IPS-18a (cell line): Measurements from ENCODE around the gene FHIP2A.
"Not testable (repeated sequence)": the region's sequence is repeated elsewhere in the genome, so short reads cannot be mapped to it uniquely, and the experiment has no call there.

ENCODE experiments used
- H3K27ac ChIP-seq: one replicate; pipeline ENCODE4 v1.5.1; 2013; ENCODE audit warnings: low read length
- H3K27me3 ChIP-seq: one replicate; pipeline ENCODE4 v1.6.1; 2013; ENCODE audit warnings: mild to moderate bottlenecking, low read length; ENCODE audit not compliant: control insufficient read depth, insufficient read depth
- H3K36me3 ChIP-seq: one replicate; pipeline ENCODE4 v1.6.1; 2013; ENCODE audit warnings: low read depth, low read length; ENCODE audit not compliant: control insufficient read depth
- H3K4me1 ChIP-seq: one replicate; pipeline ENCODE4 v1.6.1; 2013; ENCODE audit warnings: low read depth, low read length; ENCODE audit not compliant: control insufficient read depth
- H3K4me3 ChIP-seq: one replicate; pipeline ENCODE4 v1.5.1; 2013; ENCODE audit warnings: low read length
- H3K9ac ChIP-seq: one replicate; pipeline ENCODE4 v1.6.1; 2013; ENCODE audit warnings: mild to moderate bottlenecking, low read length, moderate library complexity
- H3K9me3 ChIP-seq: one replicate; pipeline ENCODE4 v1.6.1; 2013; ENCODE audit warnings: low read depth, low read length; ENCODE audit not compliant: control insufficient read depth

The FHIP2A gene

DNA sequence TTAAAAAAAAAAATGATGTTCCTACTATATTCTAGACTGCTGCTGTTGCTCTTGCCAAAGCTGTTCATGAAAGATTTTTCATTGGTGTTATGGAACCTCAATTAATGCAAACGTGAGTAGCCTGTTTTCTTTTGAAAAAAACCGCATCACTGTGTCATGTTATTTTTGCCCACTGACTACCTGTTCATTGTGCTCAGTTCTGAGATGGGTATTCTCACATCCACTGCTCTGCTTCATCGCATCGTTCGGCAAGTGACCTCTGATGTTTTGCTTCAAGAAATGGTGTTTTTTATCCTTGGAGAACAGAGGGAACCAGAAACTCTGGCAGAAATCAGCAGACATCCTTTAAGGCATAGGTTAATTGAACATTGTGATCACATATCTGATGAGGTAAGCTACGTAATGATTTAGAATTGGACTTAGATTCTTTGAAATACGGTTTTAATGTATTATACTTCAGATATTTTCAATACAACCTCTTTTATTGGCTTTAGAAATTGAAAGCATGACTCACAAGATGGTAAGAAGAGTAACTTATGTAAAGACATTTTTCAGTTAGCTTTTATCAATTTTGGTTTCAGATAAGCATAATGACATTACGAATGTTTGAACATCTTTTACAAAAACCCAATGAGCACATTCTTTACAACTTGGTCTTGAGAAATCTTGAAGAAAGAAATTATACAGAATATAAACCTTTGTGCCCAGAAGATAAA lies 24.6 kb downstream of the FHIP2A start:
- Histone ChIP-seq H3K9ac (no peak overlapping the region), H3K36me3 (peaks cover 49% of the 10 kb centered on the region), H3K4me1 (no peaks in the 10 kb centered on the region), H3K27ac (no peak overlapping the region), H3K27me3 (no peaks in the 10 kb centered on the region), H3K4me3 (no peak overlapping the region), H3K9me3 (peaks cover 2% of the 10 kb centered on the region)

DNA sequence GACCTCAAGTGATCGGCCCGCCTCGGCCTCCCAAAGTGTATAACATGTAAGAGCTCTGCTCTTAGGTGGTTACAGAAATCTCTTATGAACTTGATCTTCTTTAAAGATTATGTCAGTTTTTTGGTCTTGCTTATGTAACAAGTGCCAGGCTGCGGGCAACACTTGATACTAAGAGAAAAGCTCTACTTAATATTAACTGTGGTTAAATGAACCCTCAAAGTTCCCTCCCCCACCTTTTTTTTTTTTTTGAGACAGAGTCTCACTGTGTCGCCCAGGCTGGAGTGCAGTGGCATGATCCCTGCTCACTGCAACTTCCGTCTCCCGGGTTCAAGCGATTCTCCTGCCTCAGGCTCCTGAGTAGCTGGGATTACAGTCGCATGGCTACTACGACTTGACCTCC lies 25.9 kb downstream of the FHIP2A start:
- not testable (repeated sequence) for H3K27me3 ChIP-seq, H3K4me3 ChIP-seq, H3K4me1 ChIP-seq, H3K9ac ChIP-seq, H3K27ac ChIP-seq, H3K9me3 ChIP-seq
- peaks cover 52% of the 10 kb centered on the region for H3K36me3 ChIP-seq

DNA sequence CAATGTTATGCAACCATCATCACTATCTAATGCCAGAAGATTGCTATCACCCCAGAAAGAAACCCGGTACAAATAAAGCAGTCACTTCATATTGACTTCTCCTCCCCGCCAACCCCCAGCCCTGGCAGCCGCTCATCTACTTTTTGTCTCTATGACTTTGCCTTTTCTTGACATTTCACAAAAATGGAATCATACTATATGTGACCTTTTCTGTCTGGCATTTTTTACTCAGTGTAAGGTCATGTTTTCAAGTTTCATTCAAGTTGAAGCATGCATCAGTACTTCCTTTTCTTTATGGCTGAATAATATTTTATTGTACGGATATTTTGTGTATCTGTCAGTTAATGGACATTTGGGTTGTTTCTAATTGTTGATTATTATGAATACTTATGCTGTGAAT lies 28.1 kb downstream of the FHIP2A start:
- no peak overlapping the region for H3K27ac ChIP-seq
- H3K27me3 ChIP-seq, result no peaks in the 10 kb centered on the region
- H3K4me3 ChIP-seq, result no peak overlapping the region
- H3K9me3 ChIP-seq, result peaks cover 2% of the 10 kb centered on the region
- no peak overlapping the region for H3K9ac ChIP-seq
- H3K4me1 ChIP-seq, result no peaks in the 10 kb centered on the region
- peaks cover 41% of the 10 kb centered on the region for H3K36me3 ChIP-seq

DNA sequence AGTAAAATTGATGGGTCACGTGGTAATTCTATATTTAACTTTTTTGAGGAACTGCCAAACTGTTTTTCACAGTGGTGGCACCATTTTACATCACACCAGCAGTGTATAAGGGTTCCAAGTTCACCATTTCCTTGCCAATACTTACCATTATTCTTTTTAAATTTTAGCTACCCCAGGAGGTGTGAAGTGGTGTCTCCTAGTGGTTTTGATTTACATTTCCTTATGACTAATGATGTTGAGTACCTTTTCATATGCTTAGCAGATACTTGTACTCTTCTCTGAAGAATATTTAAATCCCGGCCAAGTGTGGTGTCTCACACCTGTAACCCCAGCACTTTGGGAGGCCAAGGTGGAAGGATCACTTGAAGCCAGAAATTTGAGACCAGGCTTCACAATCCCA lies 28.5 kb downstream of the FHIP2A start:
- no peaks in the 10 kb centered on the region for H3K4me1 ChIP-seq
- H3K36me3 ChIP-seq, result peaks cover 42% of the 10 kb centered on the region
- no peak overlapping the region for H3K4me3 ChIP-seq
- H3K9ac ChIP-seq, result no peak overlapping the region
- no peak overlapping the region for H3K27ac ChIP-seq
- no peaks in the 10 kb centered on the region for H3K27me3 ChIP-seq
- H3K9me3 ChIP-seq, result peaks cover 2% of the 10 kb centered on the region

DNA sequence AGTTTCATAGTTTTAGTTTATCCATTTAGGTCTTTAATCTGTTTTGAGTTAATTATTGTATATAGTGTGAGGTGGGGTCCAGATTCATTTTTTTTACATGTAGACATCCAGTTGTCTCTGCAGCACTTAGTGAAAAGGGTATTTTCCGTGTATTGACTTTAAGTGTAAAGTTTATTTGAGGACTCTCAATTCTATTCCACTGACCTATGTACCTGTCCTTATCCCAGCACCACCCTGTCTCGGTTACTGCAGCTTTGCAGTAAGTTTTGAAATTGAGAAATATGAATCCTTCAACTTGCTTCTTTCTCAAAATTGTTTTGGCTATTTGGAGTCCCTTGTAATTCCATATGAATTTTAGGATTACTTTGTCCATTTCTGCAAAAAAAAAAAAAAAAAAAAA lies 29.8 kb downstream of the FHIP2A start:
- Histone ChIP-seq H3K4me3 (no peak overlapping the region), H3K36me3 (peaks cover 44% of the 10 kb centered on the region), H3K27ac (no peak overlapping the region), H3K4me1 (no peaks in the 10 kb centered on the region), H3K27me3 (no peaks in the 10 kb centered on the region), H3K9me3 (peaks cover 2% of the 10 kb centered on the region), H3K9ac (no peak overlapping the region)

DNA sequence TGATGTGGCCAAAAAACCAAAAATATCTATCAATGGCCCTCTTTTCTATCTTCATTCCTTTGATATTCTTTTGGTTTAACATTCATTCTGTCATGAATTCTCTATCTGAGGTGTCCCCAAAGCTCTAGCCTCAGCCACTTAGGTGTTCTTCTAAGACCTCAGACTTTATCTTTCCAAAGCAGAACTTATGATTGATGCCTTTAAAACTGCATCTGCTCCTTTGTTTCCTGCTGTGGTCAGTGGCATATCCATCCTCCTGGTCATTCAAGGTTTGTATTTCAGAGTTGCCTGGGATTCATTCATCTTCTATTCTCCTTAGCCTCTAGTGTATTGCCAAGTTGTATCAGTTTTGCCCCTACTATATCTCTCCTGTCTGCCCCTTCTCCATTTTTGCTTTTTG lies 30.6 kb downstream of the FHIP2A start:
- Histone ChIP-seq H3K9me3 (peaks cover 2% of the 10 kb centered on the region), H3K27ac (no peak overlapping the region), H3K4me3 (no peak overlapping the region), H3K4me1 (no peaks in the 10 kb centered on the region), H3K27me3 (no peaks in the 10 kb centered on the region), H3K9ac (no peak overlapping the region), H3K36me3 (peaks cover 42% of the 10 kb centered on the region)

DNA sequence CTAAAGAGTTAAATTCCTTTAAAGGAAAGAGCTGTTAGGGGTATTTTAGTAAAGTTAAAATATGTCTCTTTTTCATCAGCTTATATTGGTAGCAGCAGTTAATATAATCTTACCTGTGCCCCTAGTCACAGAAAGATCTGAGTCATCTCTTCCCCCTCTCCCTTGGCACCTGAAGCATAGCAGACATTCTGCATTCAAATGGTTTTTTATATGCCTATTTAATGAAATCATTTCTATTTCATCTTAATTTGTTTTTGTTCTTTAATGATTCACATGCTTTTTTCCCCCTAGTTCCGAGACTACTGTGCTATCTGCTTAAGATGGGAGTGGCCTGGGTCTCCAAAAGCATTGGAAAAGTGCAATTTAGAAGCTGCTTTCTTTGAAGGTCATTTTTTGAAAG lies 33.3 kb downstream of the FHIP2A start:
- no peak overlapping the region for H3K9ac ChIP-seq
- no peaks in the 10 kb centered on the region for H3K4me1 ChIP-seq
- H3K36me3 ChIP-seq, result peaks cover 40% of the 10 kb centered on the region
- H3K4me3 ChIP-seq, result no peak overlapping the region
- no peak overlapping the region for H3K27ac ChIP-seq
- H3K27me3 ChIP-seq, result no peaks in the 10 kb centered on the region
- no peaks in the 10 kb centered on the region for H3K9me3 ChIP-seq

DNA sequence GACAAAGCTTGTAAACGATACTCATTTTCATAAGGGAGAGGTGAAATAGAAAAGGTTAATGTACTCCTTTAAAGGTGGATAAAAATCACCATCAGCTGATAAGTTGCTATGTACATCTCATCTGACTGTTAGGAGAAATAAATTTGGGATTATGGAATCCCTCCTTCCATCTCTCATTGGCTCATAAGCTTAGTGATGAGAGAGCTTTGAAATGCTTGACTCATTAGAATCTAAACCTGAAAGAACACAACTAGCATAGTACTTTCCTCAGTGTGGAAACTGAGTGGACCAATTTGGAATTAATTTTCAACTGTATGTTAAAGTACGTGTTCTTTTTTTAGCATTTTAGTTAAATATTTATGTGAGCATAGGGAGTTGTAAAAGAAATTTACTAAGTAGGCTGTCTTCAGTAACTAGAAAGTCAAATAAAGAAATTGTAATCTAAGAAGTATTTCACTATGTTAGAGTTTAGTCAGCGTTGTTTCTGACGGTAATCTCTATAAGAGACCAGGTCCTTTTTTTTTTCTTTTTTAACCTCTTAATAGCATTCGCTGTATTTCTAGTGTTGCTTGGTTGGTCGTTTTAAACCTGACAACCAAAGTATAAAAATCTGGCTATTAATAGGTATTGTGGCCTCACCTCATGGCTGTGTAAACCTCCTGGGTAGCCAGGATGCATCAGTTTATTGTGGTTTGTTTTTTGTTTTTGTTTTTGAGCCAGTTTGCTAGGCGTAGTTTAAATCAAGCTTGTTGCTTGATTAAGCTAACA lies 34.4 kb downstream of the FHIP2A start:
- Histone ChIP-seq H3K4me3 (no peak overlapping the region), H3K27me3 (no peaks in the 10 kb centered on the region), H3K9me3 (no peaks in the 10 kb centered on the region), H3K4me1 (no peaks in the 10 kb centered on the region), H3K27ac (no peak overlapping the region), H3K36me3 (peaks cover 34% of the 10 kb centered on the region), H3K9ac (no peak overlapping the region)

DNA sequence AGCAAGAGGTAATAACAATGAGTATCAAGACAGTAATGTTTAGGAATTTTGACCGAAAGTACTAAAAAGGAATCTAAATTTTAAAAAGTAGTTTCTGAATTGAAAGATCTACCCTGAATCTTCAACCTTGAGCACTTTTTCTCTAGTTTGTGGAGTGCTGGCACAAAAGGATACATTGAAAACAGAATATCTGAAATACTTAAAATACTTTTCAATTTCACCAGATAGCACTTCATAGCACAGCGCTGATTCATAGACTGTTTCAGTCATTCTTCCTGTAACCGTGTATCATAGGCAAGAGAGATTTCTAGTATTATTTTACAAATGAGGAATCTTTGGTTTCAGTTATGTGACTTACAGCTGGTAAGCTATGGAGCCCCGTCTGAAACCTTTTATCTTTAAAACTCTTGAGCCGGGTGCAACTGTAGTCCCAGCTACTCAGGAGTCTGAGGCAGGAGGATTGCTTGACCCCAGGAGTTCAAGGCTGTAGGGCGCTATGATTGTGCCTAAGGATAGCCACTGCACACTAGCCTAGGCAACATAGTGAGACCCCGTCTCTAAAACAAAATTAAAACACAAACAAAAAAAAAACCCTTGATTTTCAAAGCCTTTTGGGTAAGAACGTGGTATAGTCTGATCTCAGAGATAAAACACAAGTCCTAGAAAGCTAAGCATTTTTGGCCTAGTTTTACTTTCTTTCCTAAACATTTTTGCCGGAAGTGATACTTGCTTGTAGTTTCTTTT lies 35.1 kb downstream of the FHIP2A start:
- Histone ChIP-seq H3K4me3 (no peak overlapping the region), H3K4me1 (no peaks in the 10 kb centered on the region), H3K9ac (no peak overlapping the region), H3K27me3 (no peaks in the 10 kb centered on the region), H3K9me3 (no peaks in the 10 kb centered on the region), H3K36me3 (peaks cover 40% of the 10 kb centered on the region), H3K27ac (no peak overlapping the region)

DNA sequence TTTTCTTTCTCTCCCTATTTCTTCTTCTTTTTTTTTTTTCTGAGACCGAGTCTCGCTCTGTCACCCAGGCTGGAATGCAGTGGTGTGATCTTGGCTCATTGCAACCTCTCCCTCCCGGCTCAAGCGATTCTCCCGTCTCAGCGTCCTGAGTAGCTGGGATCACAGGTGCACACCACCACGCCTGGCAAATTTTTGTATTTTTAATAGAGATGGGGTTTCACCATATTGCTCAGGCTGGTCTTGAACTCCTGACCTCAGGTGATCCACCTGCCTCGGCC lies 35.6 kb downstream of the FHIP2A start:
- H3K9me3 ChIP-seq, H3K27ac ChIP-seq, H3K9ac ChIP-seq, H3K27me3 ChIP-seq, H3K4me1 ChIP-seq, H3K4me3 ChIP-seq: not testable (repeated sequence)
- H3K36me3 ChIP-seq, result peaks cover 38% of the 10 kb centered on the region

DNA sequence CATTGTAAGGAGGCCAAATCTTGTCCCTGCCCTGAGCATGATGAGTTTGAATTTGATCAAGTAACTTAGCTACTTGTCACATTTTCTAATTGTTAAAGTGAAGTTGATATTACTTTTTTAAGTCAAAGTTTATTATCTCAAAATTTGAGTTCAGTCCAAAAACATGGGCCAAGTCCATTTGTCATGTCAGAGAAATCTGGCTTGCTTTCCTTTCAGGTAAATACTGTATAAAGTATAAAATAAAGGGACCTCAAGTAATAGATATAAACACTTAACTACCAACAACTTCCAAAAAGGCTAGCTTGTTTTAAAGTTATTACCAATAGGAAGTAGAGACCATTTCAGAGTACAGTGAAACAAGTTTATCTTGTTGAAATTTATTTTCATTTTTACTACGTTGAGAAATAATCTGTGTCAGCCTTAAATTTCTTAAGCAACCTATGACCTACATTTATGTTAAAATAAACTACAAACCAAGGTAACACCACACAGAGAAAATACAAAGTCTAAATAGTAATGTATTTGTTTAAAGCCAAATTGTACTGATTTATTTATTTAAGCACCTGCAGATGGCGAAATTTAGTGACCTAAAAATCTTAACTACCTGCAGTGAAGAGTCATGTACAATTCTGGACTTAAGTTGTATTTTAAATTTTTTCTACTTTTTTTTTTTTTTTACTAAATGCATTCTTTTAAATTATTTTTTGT lies 36.5 kb downstream of the FHIP2A start:
- no peak overlapping the region for H3K4me3 ChIP-seq
- H3K4me1 ChIP-seq, result no peaks in the 10 kb centered on the region
- H3K27me3 ChIP-seq, result no peaks in the 10 kb centered on the region
- H3K27ac ChIP-seq, result no peak overlapping the region
- H3K9me3 ChIP-seq, result no peaks in the 10 kb centered on the region
- no peak overlapping the region for H3K9ac ChIP-seq
- H3K36me3 ChIP-seq, result peaks cover 37% of the 10 kb centered on the region
